H9 (cell line): ENCODE results near the gene NUP43. TPM values are rescaled to one million over a fixed set of nuclear protein-coding genes. Genes with fewer than 3 reads are reported as not detected.

Experiments used
- DNase-seq: peaks from one replicate; pipeline ENCODE4 v3.0.0-alpha.2; 2017
- H2AFZ ChIP-seq: one replicate; pipeline ENCODE4 v1.6.1; 2013; ENCODE audit warnings: mild to moderate bottlenecking, low read length, control low read depth, moderate library complexity
- H2AK5ac ChIP-seq: 2 replicates; pipeline ENCODE4 v1.6.1; 2013; ENCODE audit warnings: low read length, control low read depth, mixed read lengths; ENCODE audit not compliant: insufficient read length
- H2BK120ac ChIP-seq: one replicate; pipeline ENCODE4 v1.6.1; 2013; ENCODE audit warnings: low read depth, mild to moderate bottlenecking, low read length, control low read depth, inconsistent platforms; ENCODE audit not compliant: poor library complexity, severe bottlenecking
- H2BK12ac ChIP-seq: 2 replicates; pipeline ENCODE4 v1.6.1; 2013; ENCODE audit warnings: low read length, control low read depth, mixed read lengths, low read depth; ENCODE audit not compliant: insufficient read length
- H2BK15ac ChIP-seq: 2 replicates; pipeline ENCODE4 v1.6.1; 2013; ENCODE audit warnings: low read depth, low read length, control low read depth
- H2BK20ac ChIP-seq: one replicate; pipeline ENCODE4 v1.6.1; 2013; ENCODE audit warnings: low read depth, mild to moderate bottlenecking, low read length, control low read depth, inconsistent platforms; ENCODE audit not compliant: poor library complexity, severe bottlenecking
- H2BK5ac ChIP-seq: 2 replicates; pipeline ENCODE4 v1.6.1; 2013; ENCODE audit warnings: low read length, control low read depth, mixed read lengths; ENCODE audit not compliant: insufficient read length
- H3K14ac ChIP-seq: 2 replicates; pipeline ENCODE4 v1.6.1; 2013; ENCODE audit warnings: low read length, control low read depth; ENCODE audit not compliant: insufficient read depth
- H3K18ac ChIP-seq: 2 replicates; pipeline ENCODE4 v1.6.1; 2013; ENCODE audit warnings: low read depth, mild to moderate bottlenecking, mixed read lengths, low read length, control low read depth; ENCODE audit not compliant: insufficient read length
- H3K23ac ChIP-seq: 2 replicates; pipeline ENCODE4 v1.6.1; 2013; ENCODE audit warnings: low read length, control low read depth, mixed read lengths, low read depth; ENCODE audit not compliant: insufficient read length
- H3K23me2 ChIP-seq: 2 replicates; pipeline ENCODE4 v1.6.1; 2013; ENCODE audit warnings: low read depth, mild to moderate bottlenecking, mixed read lengths, low read length, control low read depth; ENCODE audit not compliant: insufficient read length, poor library complexity, severe bottlenecking
- H3K27ac ChIP-seq: 2 replicates; pipeline ENCODE4 v1.5.1; 2013; ENCODE audit warnings: low read length, control low read depth, mixed read lengths, low read depth; ENCODE audit not compliant: insufficient read length
- H3K27me3 ChIP-seq: 2 replicates; pipeline ENCODE4 v1.6.1; 2013; ENCODE audit warnings: low read length, control low read depth, inconsistent platforms; ENCODE audit not compliant: insufficient read depth
- H3K4ac ChIP-seq: 2 replicates; pipeline ENCODE4 v1.6.1; 2013; ENCODE audit warnings: low read depth, mild to moderate bottlenecking, control low read depth, inconsistent platforms, low read length, moderate library complexity
- H3K4me1 ChIP-seq: 2 replicates; pipeline ENCODE4 v1.6.1; 2013; ENCODE audit warnings: low read length, control low read depth, inconsistent platforms; ENCODE audit not compliant: insufficient read depth
- H3K4me2 ChIP-seq: 2 replicates; pipeline ENCODE4 v1.6.1; 2013; ENCODE audit warnings: low read length, control low read depth, mixed read lengths; ENCODE audit not compliant: insufficient read length, insufficient read depth
- H3K56ac ChIP-seq: 2 replicates; pipeline ENCODE4 v1.6.1; 2013; ENCODE audit warnings: low read depth, mild to moderate bottlenecking, mixed read lengths, low read length, control low read depth; ENCODE audit not compliant: insufficient read length
- H3K79me1 ChIP-seq: 2 replicates; pipeline ENCODE4 v1.6.1; 2013; ENCODE audit warnings: low read depth, mild to moderate bottlenecking, moderate library complexity, low read length, control low read depth, inconsistent platforms; ENCODE audit not compliant: insufficient read depth, poor library complexity, severe bottlenecking
- H3K79me2 ChIP-seq: 2 replicates; pipeline ENCODE4 v1.6.1; 2013; ENCODE audit warnings: low read length, control low read depth, inconsistent platforms; ENCODE audit not compliant: insufficient read depth
- H3K9ac ChIP-seq: 2 replicates; pipeline ENCODE4 v1.6.1; 2013; ENCODE audit warnings: low read length, control low read depth, mixed read lengths; ENCODE audit not compliant: insufficient read length; ENCODE audit errors: extremely low read depth
- H3K9me3 ChIP-seq: one replicate; pipeline ENCODE4 v1.6.1; 2013; ENCODE audit warnings: low read depth, low read length, inconsistent platforms; ENCODE audit not compliant: control insufficient read depth
- H3T11ph ChIP-seq: one replicate; pipeline ENCODE4 v1.6.1; 2013; ENCODE audit warnings: mild to moderate bottlenecking, low read length, control low read depth, inconsistent platforms
- H4K20me1 ChIP-seq: one replicate; pipeline ENCODE4 v1.6.1; 2013; ENCODE audit not compliant: control insufficient read depth, insufficient read length, insufficient read depth
- H4K5ac ChIP-seq: 2 replicates; pipeline ENCODE4 v1.6.1; 2013; ENCODE audit warnings: low read depth, mild to moderate bottlenecking, mixed read lengths, low read length, control low read depth; ENCODE audit not compliant: insufficient read length
- H4K8ac ChIP-seq: replicated peaks from 2 replicates; pipeline ENCODE4 v1.6.1; 2013; ENCODE audit warnings: low read length, control low read depth, mixed read lengths, low read depth; ENCODE audit not compliant: insufficient read length
- H4K91ac ChIP-seq: 2 replicates; pipeline ENCODE4 v1.6.1; 2013; ENCODE audit warnings: low read depth, mild to moderate bottlenecking, moderate library complexity, mixed read lengths, low read length, control low read depth; ENCODE audit not compliant: insufficient read length
- H3K27ac Mint-ChIP-seq, 3 experiments: 2 replicates in 2 of 3; 3 replicates in 1 of 3; pipeline ENCODE4 v1.8.0; 2020 to 2021; ENCODE audit warnings: mixed read lengths in 3 of 3, mild to moderate bottlenecking in 1 of 3, moderate library complexity in 1 of 3
- H3K27me3 Mint-ChIP-seq: 2 replicates; pipeline ENCODE4 v1.8.0; 2021; ENCODE audit warnings: low read depth, mild to moderate bottlenecking, moderate library complexity, mixed read lengths
- H3K36me3 Mint-ChIP-seq, 3 experiments: 2 replicates in 2 of 3; 3 replicates in 1 of 3; pipeline ENCODE4 v1.8.0; 2020 to 2021; ENCODE audit warnings: low read depth in 3 of 3, mixed read lengths in 3 of 3; ENCODE audit not compliant: insufficient read depth in 1 of 3
- H3K4me1 Mint-ChIP-seq, 2 experiments: 2 replicates each; pipeline ENCODE4 v1.8.0; 2020; ENCODE audit warnings: mixed read lengths in 2 of 2
- H3K4me3 Mint-ChIP-seq, 2 experiments: 2 replicates in 1 of 2; 3 replicates in 1 of 2; pipeline ENCODE4 v1.8.0; 2020 to 2021; ENCODE audit warnings: mild to moderate bottlenecking in 2 of 2, mixed read lengths in 2 of 2, moderate library complexity in 1 of 2
- H3K9me3 Mint-ChIP-seq, 2 experiments: 2 replicates in 1 of 2; 3 replicates in 1 of 2; pipeline ENCODE4 v1.8.0; 2020; ENCODE audit warnings: mild to moderate bottlenecking in 2 of 2, mixed read lengths in 2 of 2, moderate library complexity in 1 of 2
- WGBS: extraction: QIAGEN DNeasy Blood & Tissue Kit; methylation state at CpG from one replicate; pipeline ENCODE4 v1.1.7; 2013; ENCODE audit warnings: missing lambda C conversion rate, low lambda C conversion rate, mixed read lengths; ENCODE audit not compliant: insufficient read length; ENCODE audit errors: extremely low coverage; 5-methylcytosine and 5-hydroxymethylcytosine counted together
- total RNA-seq: library from RNA; stranded (reverse); gene quantifications from 2 replicates; pipeline ENCODE4 v1.2.1, GENCODE V29; 2021
- TF ChIP-seq, protein P1 (sequence below): fragments of 200-600 bp; sonication (generic); conservative IDR thresholded peaks from 3 replicates; pipeline ENCODE4 v1.8.0; 2021; ENCODE audit warnings: antibody characterized with exemption, mild to moderate bottlenecking

Gene NUP43
- total RNA-seq, 1 experiment from 2014 or later: 92.1 TPM

DNA sequence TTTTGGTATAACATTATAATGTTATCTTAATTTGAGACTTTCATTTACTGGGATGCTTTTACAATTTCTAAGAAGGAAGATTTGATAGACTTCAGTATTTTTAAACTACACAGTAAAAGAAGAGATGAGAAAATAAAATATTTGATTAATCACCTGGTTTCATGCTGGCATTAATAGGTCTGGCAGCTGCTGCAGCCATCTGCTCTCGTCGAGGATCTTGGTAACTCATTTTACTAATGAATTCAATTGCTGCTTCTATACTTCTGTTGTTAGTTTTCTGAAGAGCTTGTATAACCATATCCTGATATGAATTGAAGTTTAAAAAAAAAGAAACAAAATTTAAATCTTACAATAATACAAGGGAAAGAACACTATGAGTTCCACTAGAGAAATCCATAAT, 51.4 kb downstream of the NUP43 start:
- Histone ChIP-seq H3K79me1 (peaks cover 8% of the 10 kb centered on the region), H3K23ac (no peak overlapping the region), H3K56ac (no peak overlapping the region), H3K27me3 (no peaks in the 10 kb centered on the region), H2AFZ (no peak overlapping the region), H2BK120ac (no peak overlapping the region), H2BK5ac (no peak overlapping the region), H3K27ac (no peak overlapping the region), H4K91ac (no peak overlapping the region), H3K14ac (no peak overlapping the region), H2BK15ac (no peak overlapping the region), H2BK12ac (no peak overlapping the region), H3K9ac (no peak overlapping the region), H3K4me1 (no peaks in the 10 kb centered on the region), H3K4me2 (no peak overlapping the region), H4K8ac (no peak overlapping the region), H3K9me3 (no peaks in the 10 kb centered on the region), H2AK5ac (no peak overlapping the region), H4K5ac (no peak overlapping the region), H3K4ac (no peak overlapping the region), H3K23me2 (no peaks in the 10 kb centered on the region), H3K18ac (no peak overlapping the region), H2BK20ac (no peak overlapping the region), H4K20me1 (no peaks in the 10 kb centered on the region), H3K79me2 (peaks cover 9% of the 10 kb centered on the region; the same call in 1 of the 2 replicates), H3T11ph (no peak overlapping the region)
- no peaks in the 10 kb centered on the region for H3K27me3 Mint-ChIP-seq
- H3K9me3 Mint-ChIP-seq: no peaks in the 10 kb centered on the region
- no peak overlapping the region for H3K4me3 Mint-ChIP-seq
- DNase-seq: no peak
- H3K36me3 Mint-ChIP-seq: peaks cover 16 to 40% (median 37%) of the 10 kb centered on the region in 3 experiments
- H3K27ac Mint-ChIP-seq: peak overlapping the region in 2 of 3 experiments; percentile 27 to 75; a peak in 2 of 7 replicates
- TF ChIP-seq, protein P1, sequence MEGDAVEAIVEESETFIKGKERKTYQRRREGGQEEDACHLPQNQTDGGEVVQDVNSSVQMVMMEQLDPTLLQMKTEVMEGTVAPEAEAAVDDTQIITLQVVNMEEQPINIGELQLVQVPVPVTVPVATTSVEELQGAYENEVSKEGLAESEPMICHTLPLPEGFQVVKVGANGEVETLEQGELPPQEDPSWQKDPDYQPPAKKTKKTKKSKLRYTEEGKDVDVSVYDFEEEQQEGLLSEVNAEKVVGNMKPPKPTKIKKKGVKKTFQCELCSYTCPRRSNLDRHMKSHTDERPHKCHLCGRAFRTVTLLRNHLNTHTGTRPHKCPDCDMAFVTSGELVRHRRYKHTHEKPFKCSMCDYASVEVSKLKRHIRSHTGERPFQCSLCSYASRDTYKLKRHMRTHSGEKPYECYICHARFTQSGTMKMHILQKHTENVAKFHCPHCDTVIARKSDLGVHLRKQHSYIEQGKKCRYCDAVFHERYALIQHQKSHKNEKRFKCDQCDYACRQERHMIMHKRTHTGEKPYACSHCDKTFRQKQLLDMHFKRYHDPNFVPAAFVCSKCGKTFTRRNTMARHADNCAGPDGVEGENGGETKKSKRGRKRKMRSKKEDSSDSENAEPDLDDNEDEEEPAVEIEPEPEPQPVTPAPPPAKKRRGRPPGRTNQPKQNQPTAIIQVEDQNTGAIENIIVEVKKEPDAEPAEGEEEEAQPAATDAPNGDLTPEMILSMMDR: no peak
- whole genome bisulfite sequencing: no CpG with 5 or more reads among the region's 2 CpGs
- H3K4me1 Mint-ChIP-seq: no peaks in the 10 kb centered on the region
